Panc1 (cell line): ENCODE measurements around the gene KIAA0930. TPM values are rescaled to one million over a fixed set of nuclear protein-coding genes. Genes with fewer than 3 reads are reported as not detected.

ENCODE experiments used
- ATAC-seq: fragments of 200-7000 bp; cut with Tn5 transposase; 2 replicates; pipeline ENCODE4 v1.9.1; 2020; ENCODE audit warnings: mild to moderate bottlenecking, moderate library complexity
- BruUV-seq: library from RNA; stranded (reverse); fragments of 400-500 nt; replicated peaks from 2 replicates; lab custom pipeline; 2021; lab: Mats Ljungman, UMichigan
- CTCF ChIA-PET: fragments of 300-600 bp; sonication (Branson Sonifier 250); formaldehyde crosslinking; loops from one replicate; lab custom pipeline; 2022; ENCODE audit warnings: antibody characterized with exemption; lab: Charles Lee
- POLR2A ChIA-PET: fragments of 300-600 bp; sonication (Branson Sonifier 250); formaldehyde crosslinking; loops from one replicate; lab custom pipeline; 2022; ENCODE audit warnings: antibody characterized with exemption; lab: Charles Lee
- DNase-seq: peaks from one replicate; pipeline ENCODE4 v3.0.0-alpha.2; 2010; ENCODE audit warnings: low read depth, low spot score
- H3K27ac ChIP-seq: 2 replicates; pipeline ENCODE4 v1.5.1; 2011; ENCODE audit warnings: mild to moderate bottlenecking, low read length, inconsistent platforms
- H3K27me3 ChIP-seq: fragments of 200-500 bp; sonication (Bioruptor generic); 2 replicates; pipeline ENCODE4 v1.6.0; 2014; ENCODE audit warnings: low read length, inconsistent platforms; ENCODE audit not compliant: control insufficient read depth, insufficient read depth
- H3K36me3 ChIP-seq: fragments of 200-500 bp; sonication (Bioruptor generic); 2 replicates; pipeline ENCODE4 v1.5.1; 2014; ENCODE audit warnings: inconsistent platforms, mild to moderate bottlenecking, low read length, moderate library complexity; ENCODE audit not compliant: control insufficient read depth, insufficient read depth
- H3K4me1 ChIP-seq: 2 replicates; pipeline ENCODE4 v1.5.1; 2011; ENCODE audit warnings: inconsistent platforms, mild to moderate bottlenecking, low read length, moderate library complexity; ENCODE audit not compliant: control insufficient read depth, insufficient read depth
- H3K4me3 ChIP-seq, 2 experiments: 2 replicates each; pipeline ENCODE4 v1.5.1; 2011 to 2012; ENCODE audit warnings: low read depth in 2 of 2, low read length in 2 of 2, mild to moderate bottlenecking in 2 of 2, inconsistent platforms in 1 of 2, moderate library complexity in 1 of 2
- H3K9me3 ChIP-seq: fragments of 200-500 bp; sonication (Bioruptor generic); 2 replicates; pipeline ENCODE4 v1.5.1; 2014; ENCODE audit warnings: low read depth, mild to moderate bottlenecking, inconsistent platforms, low read length, moderate library complexity; ENCODE audit not compliant: control insufficient read depth, insufficient read depth
- POLR2AphosphoS5 ChIP-seq: IDR thresholded peaks from 2 replicates; pipeline ENCODE4 v1.6.1; 2012; ENCODE audit warnings: mild to moderate bottlenecking, low read depth, low read length, moderate library complexity
- SIN3A ChIP-seq: IDR thresholded peaks from 2 replicates; pipeline ENCODE4 v1.6.1; 2012; ENCODE audit warnings: low read depth, mild to moderate bottlenecking, low read length, moderate library complexity, borderline replicate concordance; ENCODE audit not compliant: insufficient read depth
- TCF7L2 ChIP-seq: IDR thresholded peaks from 2 replicates; pipeline ENCODE4 v1.6.1; 2011; ENCODE audit warnings: mild to moderate bottlenecking, low read depth, low read length, inconsistent platforms
- in situ Hi-C: cut with HindIII; loops from 2 replicates; pipeline ENCODE4 v1.10.0; 2016; ENCODE audit warnings: low sequenced_read_pairs, low pct_unique_long_range_greater_than_20kb
- intact Hi-C: fragments of 100-400 bp; cut with micrococcal nuclease; formaldehyde crosslinking; loops from one replicate; pipeline ENCODE4 v1.10.0; 2022; ENCODE audit not compliant: unreplicated experiment
- total RNA-seq: library from RNA; stranded (reverse); gene quantifications from one replicate; pipeline ENCODE4 v1.2.1, GENCODE V29; 2021; ENCODE audit not compliant: unreplicated experiment
- TF ChIP-seq, protein P1 (sequence below), 2 experiments: IDR thresholded peaks; 2 replicates each; pipeline ENCODE4 v1.6.1; 2011 to 2012; ENCODE audit warnings: low read depth in 2 of 2, control low read depth in 1 of 2, low read length in 1 of 2, mild to moderate bottlenecking in 1 of 2, moderate library complexity in 1 of 2; ENCODE audit not compliant: insufficient read depth in 1 of 2
- TF ChIP-seq, protein P2 (sequence below): fragments of 450-650 bp; IDR thresholded peaks from 2 replicates; pipeline ENCODE4 v1.5.1; 2017; ENCODE audit warnings: mild to moderate bottlenecking

The KIAA0930 gene
- total RNA-seq, 1 experiment from 2014 or later = 42.5 TPM

DNA sequence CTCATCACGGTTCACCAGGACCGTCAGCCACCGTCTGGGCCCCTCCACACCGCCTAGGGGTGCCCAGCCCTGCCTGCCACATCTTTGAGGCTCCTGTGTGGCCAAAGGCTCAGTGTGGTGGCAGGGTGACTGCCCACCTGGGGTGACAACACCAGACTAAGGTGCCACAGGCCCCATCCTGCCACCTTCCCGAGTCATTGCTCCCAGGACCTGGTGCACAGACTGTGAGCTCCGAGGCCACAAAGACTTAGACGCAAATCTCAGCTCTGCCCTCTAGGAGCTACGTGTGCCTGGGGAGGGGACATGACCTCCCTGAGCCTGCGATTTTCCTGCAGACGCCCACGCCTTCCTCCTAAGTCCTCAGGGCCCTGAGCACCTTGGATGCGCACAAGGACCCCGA is 36.5 kb downstream of the KIAA0930 start:
- no peak overlapping the region for H3K4me3 ChIP-seq
- intact Hi-C loops = no loop called here

DNA sequence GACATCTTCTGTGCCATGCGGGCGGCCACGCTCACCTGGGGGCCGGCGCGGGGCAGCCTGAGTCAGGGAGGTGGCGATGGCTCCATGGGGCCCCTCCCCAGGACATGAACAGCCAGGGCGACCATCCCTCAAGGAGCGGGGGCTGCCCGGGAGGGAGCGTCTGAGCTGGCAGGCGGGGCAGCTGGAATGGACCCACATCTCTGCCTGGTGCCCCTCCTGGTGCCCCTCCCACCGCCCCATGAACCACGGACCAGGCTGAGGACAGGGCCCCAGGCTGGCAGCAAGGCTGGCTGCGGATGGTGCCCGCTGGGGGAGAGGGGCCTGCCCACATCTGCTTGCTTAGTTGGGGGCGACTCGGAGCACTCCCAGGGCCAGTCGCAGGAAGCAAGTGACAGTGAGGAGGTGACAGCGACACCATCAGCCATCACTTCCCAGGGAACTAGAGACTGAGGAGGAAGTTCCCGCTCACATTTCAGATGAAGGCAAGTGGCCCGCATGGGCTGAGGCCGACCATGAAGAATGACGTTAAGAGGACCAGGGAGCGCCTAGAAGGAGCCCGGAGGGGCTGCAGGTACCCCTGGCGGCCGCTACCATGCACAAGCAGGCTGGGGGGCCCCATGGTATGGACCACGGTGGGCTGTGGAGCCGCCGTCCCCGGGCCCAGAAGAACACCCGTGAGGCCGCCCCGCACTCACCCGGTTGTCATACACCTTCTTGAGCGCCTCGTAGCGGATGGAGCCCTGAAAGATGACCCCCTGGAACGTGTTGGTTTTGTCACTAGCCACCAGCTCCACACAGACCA is 37.3 kb downstream of the KIAA0930 start:
- intact Hi-C loops = no loop called here

More for the DNA sequence above, 36.5 kb downstream of the KIAA0930 start:
- no peaks in the 10 kb centered on the region for H3K36me3 ChIP-seq
- ATAC-seq (no peak), DNase-seq (no peak)
- ChIA-PET POLR2A (no interaction called here), CTCF (no interaction called here)
- no TSS peak for BruUV-seq
- no peak overlapping the region for H3K27ac ChIP-seq
- H3K9me3 ChIP-seq = no peaks in the 10 kb centered on the region
- in situ Hi-C loops = no loop called here
- peaks cover 9% of the 10 kb centered on the region for H3K4me1 ChIP-seq
- no peak for TF ChIP-seq POLR2AphosphoS5
- TF ChIP-seq, protein P1, sequence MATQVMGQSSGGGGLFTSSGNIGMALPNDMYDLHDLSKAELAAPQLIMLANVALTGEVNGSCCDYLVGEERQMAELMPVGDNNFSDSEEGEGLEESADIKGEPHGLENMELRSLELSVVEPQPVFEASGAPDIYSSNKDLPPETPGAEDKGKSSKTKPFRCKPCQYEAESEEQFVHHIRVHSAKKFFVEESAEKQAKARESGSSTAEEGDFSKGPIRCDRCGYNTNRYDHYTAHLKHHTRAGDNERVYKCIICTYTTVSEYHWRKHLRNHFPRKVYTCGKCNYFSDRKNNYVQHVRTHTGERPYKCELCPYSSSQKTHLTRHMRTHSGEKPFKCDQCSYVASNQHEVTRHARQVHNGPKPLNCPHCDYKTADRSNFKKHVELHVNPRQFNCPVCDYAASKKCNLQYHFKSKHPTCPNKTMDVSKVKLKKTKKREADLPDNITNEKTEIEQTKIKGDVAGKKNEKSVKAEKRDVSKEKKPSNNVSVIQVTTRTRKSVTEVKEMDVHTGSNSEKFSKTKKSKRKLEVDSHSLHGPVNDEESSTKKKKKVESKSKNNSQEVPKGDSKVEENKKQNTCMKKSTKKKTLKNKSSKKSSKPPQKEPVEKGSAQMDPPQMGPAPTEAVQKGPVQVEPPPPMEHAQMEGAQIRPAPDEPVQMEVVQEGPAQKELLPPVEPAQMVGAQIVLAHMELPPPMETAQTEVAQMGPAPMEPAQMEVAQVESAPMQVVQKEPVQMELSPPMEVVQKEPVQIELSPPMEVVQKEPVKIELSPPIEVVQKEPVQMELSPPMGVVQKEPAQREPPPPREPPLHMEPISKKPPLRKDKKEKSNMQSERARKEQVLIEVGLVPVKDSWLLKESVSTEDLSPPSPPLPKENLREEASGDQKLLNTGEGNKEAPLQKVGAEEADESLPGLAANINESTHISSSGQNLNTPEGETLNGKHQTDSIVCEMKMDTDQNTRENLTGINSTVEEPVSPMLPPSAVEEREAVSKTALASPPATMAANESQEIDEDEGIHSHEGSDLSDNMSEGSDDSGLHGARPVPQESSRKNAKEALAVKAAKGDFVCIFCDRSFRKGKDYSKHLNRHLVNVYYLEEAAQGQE (IDR thresholded peaks at IDR 0.05; ENCODE audit: insufficient read depth in 1 of 2, low read depth in 2 of 2, low read length in 1 of 2) = no peak
- no peak for TF ChIP-seq TCF7L2
- TF ChIP-seq, protein P2, sequence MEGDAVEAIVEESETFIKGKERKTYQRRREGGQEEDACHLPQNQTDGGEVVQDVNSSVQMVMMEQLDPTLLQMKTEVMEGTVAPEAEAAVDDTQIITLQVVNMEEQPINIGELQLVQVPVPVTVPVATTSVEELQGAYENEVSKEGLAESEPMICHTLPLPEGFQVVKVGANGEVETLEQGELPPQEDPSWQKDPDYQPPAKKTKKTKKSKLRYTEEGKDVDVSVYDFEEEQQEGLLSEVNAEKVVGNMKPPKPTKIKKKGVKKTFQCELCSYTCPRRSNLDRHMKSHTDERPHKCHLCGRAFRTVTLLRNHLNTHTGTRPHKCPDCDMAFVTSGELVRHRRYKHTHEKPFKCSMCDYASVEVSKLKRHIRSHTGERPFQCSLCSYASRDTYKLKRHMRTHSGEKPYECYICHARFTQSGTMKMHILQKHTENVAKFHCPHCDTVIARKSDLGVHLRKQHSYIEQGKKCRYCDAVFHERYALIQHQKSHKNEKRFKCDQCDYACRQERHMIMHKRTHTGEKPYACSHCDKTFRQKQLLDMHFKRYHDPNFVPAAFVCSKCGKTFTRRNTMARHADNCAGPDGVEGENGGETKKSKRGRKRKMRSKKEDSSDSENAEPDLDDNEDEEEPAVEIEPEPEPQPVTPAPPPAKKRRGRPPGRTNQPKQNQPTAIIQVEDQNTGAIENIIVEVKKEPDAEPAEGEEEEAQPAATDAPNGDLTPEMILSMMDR = no peak
- TF ChIP-seq SIN3A = no peak
- no peaks in the 10 kb centered on the region for H3K27me3 ChIP-seq

More for the DNA sequence above, 37.3 kb downstream of the KIAA0930 start:
- in situ Hi-C loops = no loop called here
- TF ChIP-seq, protein P2 = no peak
- TF ChIP-seq SIN3A (no peak), POLR2AphosphoS5 (no peak), TCF7L2 (no peak)
- TF ChIP-seq, protein P1 (IDR thresholded peaks at IDR 0.05; ENCODE audit: insufficient read depth in 1 of 2, low read depth in 2 of 2, low read length in 1 of 2) = no peak
- Histone ChIP-seq H3K9me3 (no peaks in the 10 kb centered on the region), H3K27ac (no peak overlapping the region), H3K4me1 (peaks cover 9% of the 10 kb centered on the region), H3K27me3 (no peaks in the 10 kb centered on the region), H3K4me3 (no peak overlapping the region), H3K36me3 (no peaks in the 10 kb centered on the region)
- DNase-seq (no peak), ATAC-seq (no peak)
- BruUV-seq = no TSS peak
- CTCF ChIA-PET = no interaction called here
- POLR2A ChIA-PET = no interaction called here
